ENCODE data around the gene ELOVL1. TPM values are rescaled to one million over a fixed set of nuclear protein-coding genes. Genes with fewer than 3 reads are reported as not detected.

The ELOVL1 gene
- total and polyA plus RNA-seq, 2 of the 13 experiments (the other 11 are each of a cell fraction or from before 2014, with no cell fraction given) = 55.2 to 77.4 TPM

- TF ChIP-seq KMT2B (CRISPR knock-in tag; IDR thresholded peaks at IDR 0.05) (no peak), KDM1A (CRISPR knock-in tag; IDR thresholded peaks at IDR 0.05) (no peak), THYN1 (CRISPR knock-in tag; IDR thresholded peaks at IDR 0.05; ENCODE audit: borderline replicate concordance, low read depth) (no peak), PAX8 (CRISPR knock-in tag; IDR thresholded peaks at IDR 0.05; ENCODE audit: borderline replicate concordance) (no peak), ZNF253 (CRISPR knock-in tag; IDR thresholded peaks at IDR 0.05; ENCODE audit: borderline replicate concordance) (no peak), ZFP37 (CRISPR knock-in tag; IDR thresholded peaks at IDR 0.05; ENCODE audit: borderline replicate concordance) (no peak), CREB1 (IDR thresholded peaks at IDR 0.05) (no peak), CREB1 (CRISPR knock-in tag; IDR thresholded peaks at IDR 0.05) (no peak), BRD4 (CRISPR knock-in tag; IDR thresholded peaks at IDR 0.05) (no peak), SNAI1 (CRISPR knock-in tag; IDR thresholded peaks at IDR 0.05; ENCODE audit: borderline replicate concordance) (no peak), RARG (CRISPR knock-in tag; IDR thresholded peaks at IDR 0.05; ENCODE audit: low read depth) (no peak), ZNF839 (CRISPR knock-in tag; IDR thresholded peaks at IDR 0.05; ENCODE audit: borderline replicate concordance) (no peak), PPARG (CRISPR knock-in tag; conservative IDR thresholded peaks at IDR 0.05) (no peak), ISL2 (CRISPR knock-in tag; IDR thresholded peaks at IDR 0.05) (no peak), ZNF281 (CRISPR knock-in tag; IDR thresholded peaks at IDR 0.05; ENCODE audit: borderline replicate concordance) (no peak), SNAPC2 (CRISPR knock-in tag; IDR thresholded peaks at IDR 0.05) (no peak), BRCA1 (CRISPR knock-in tag; IDR thresholded peaks at IDR 0.05) (no peak), ZNF589 (CRISPR knock-in tag; conservative IDR thresholded peaks at IDR 0.05) (no peak), ZFP36 (IDR thresholded peaks at IDR 0.05; ENCODE audit: borderline replicate concordance, low read depth, low read length, partially characterized antibody) (no peak), KLF12 (CRISPR knock-in tag; IDR thresholded peaks at IDR 0.05; ENCODE audit: borderline replicate concordance) (no peak), ZNF644 (CRISPR knock-in tag; IDR thresholded peaks at IDR 0.05; ENCODE audit: low read depth) (no peak), ZNF138 (CRISPR knock-in tag; IDR thresholded peaks at IDR 0.05; ENCODE audit: low read depth) (no peak)
- TF ChIP-seq, protein P1, sequence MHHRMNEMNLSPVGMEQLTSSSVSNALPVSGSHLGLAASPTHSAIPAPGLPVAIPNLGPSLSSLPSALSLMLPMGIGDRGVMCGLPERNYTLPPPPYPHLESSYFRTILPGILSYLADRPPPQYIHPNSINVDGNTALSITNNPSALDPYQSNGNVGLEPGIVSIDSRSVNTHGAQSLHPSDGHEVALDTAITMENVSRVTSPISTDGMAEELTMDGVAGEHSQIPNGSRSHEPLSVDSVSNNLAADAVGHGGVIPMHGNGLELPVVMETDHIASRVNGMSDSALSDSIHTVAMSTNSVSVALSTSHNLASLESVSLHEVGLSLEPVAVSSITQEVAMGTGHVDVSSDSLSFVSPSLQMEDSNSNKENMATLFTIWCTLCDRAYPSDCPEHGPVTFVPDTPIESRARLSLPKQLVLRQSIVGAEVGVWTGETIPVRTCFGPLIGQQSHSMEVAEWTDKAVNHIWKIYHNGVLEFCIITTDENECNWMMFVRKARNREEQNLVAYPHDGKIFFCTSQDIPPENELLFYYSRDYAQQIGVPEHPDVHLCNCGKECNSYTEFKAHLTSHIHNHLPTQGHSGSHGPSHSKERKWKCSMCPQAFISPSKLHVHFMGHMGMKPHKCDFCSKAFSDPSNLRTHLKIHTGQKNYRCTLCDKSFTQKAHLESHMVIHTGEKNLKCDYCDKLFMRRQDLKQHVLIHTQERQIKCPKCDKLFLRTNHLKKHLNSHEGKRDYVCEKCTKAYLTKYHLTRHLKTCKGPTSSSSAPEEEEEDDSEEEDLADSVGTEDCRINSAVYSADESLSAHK (CRISPR knock-in tag; IDR thresholded peaks at IDR 0.05; ENCODE audit: borderline replicate concordance) = no peak
- TF ChIP-seq, protein P2, sequence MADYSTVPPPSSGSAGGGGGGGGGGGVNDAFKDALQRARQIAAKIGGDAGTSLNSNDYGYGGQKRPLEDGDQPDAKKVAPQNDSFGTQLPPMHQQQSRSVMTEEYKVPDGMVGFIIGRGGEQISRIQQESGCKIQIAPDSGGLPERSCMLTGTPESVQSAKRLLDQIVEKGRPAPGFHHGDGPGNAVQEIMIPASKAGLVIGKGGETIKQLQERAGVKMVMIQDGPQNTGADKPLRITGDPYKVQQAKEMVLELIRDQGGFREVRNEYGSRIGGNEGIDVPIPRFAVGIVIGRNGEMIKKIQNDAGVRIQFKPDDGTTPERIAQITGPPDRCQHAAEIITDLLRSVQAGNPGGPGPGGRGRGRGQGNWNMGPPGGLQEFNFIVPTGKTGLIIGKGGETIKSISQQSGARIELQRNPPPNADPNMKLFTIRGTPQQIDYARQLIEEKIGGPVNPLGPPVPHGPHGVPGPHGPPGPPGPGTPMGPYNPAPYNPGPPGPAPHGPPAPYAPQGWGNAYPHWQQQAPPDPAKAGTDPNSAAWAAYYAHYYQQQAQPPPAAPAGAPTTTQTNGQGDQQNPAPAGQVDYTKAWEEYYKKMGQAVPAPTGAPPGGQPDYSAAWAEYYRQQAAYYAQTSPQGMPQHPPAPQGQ (CRISPR knock-in tag; IDR thresholded peaks at IDR 0.05; ENCODE audit: borderline replicate concordance) = no peak
Measured at GRCh38 chr1:43367026-43367903, 546 bp downstream of the ELOVL1 start (continued).
